Smooth muscle cell (in vitro differentiated cells): Measurements from ENCODE around the gene ITPR1. TPM values are rescaled to one million over a fixed set of nuclear protein-coding genes. Genes with fewer than 3 reads are reported as not detected.

Source experiments
- DNase-seq: peaks from one replicate; lab custom pipeline; 2025; ENCODE audit not compliant: unreplicated experiment; lab: John Stamatoyannopoulos, UW
- H2AFZ ChIP-seq: fragments of 200-600 bp; sonication (generic); 2 replicates; pipeline ENCODE4 v1.6.0; 2016; ENCODE audit warnings: antibody characterized with exemption, low read depth, mild to moderate bottlenecking
- H3F3A ChIP-seq: fragments of 200-600 bp; sonication (generic); 2 replicates; pipeline ENCODE4 v1.6.0; 2017; ENCODE audit warnings: antibody characterized with exemption, low read depth
- H3K27ac ChIP-seq: fragments of 200-600 bp; sonication (generic); 2 replicates; pipeline ENCODE4 v1.5.1; 2016; ENCODE audit warnings: low read depth, mild to moderate bottlenecking
- H3K27me3 ChIP-seq: fragments of 200-600 bp; sonication (generic); 2 replicates; pipeline ENCODE4 v1.6.1; 2016; ENCODE audit warnings: low read depth, mild to moderate bottlenecking
- H3K36me3 ChIP-seq: fragments of 200-600 bp; sonication (generic); 2 replicates; pipeline ENCODE4 v1.5.1; 2016; ENCODE audit warnings: low read depth
- H3K4me1 ChIP-seq: fragments of 200-600 bp; sonication (generic); 2 replicates; pipeline ENCODE4 v1.5.1; 2016; ENCODE audit warnings: low read depth
- H3K4me2 ChIP-seq: fragments of 200-600 bp; sonication (generic); 2 replicates; pipeline ENCODE4 v1.6.0; 2016; ENCODE audit warnings: mild to moderate bottlenecking
- H3K4me3 ChIP-seq: fragments of 200-600 bp; sonication (generic); 2 replicates; pipeline ENCODE4 v1.5.1; 2016; ENCODE audit warnings: mild to moderate bottlenecking
- H3K79me2 ChIP-seq: fragments of 200-600 bp; sonication (generic); 2 replicates; pipeline ENCODE4 v1.6.0; 2016; ENCODE audit warnings: low read depth, mild to moderate bottlenecking
- H3K9ac ChIP-seq: fragments of 200-600 bp; sonication (generic); 2 replicates; pipeline ENCODE4 v1.6.0; 2016; ENCODE audit warnings: low read depth
- H3K9me3 ChIP-seq: fragments of 200-600 bp; sonication (generic); replicated peaks from 2 replicates; pipeline ENCODE4 v1.5.1; 2016; ENCODE audit warnings: low read depth
- H4K20me1 ChIP-seq: fragments of 200-600 bp; sonication (generic); 2 replicates; pipeline ENCODE4 v1.6.0; 2016; ENCODE audit warnings: low read depth
- CTCF ChIP-seq: fragments of 200-600 bp; sonication (generic); IDR thresholded peaks from 2 replicates; pipeline ENCODE4 v1.5.1; 2017; ENCODE audit warnings: borderline replicate concordance, mild to moderate bottlenecking, antibody characterized with exemption; ENCODE audit not compliant: insufficient read depth, poor library complexity, severe bottlenecking
- WGBS: methylation state at CpG from one replicate; pipeline ENCODE4 v1.1.7; 2016; ENCODE audit warnings: low lambda C conversion rate; 5-methylcytosine and 5-hydroxymethylcytosine counted together
- polyA plus RNA-seq: library from polyadenylated mRNA; unstranded; fragments of >200 nt; fragmentation: Nextera tagmentation; extraction: Ambion mirVana; gene quantifications from 2 replicates; pipeline ENCODE4 v1.2.1, GENCODE V29; 2016
- total RNA-seq: library from RNA; depleted of rRNA; stranded (reverse); fragments of >200 nt; gene quantifications from 2 replicates; pipeline ENCODE4 v1.2.3, GENCODE V29; 2014

ITPR1 gene
- total and polyA plus RNA-seq, 2 experiments from 2014 or later, result 16.4 to 28.6 TPM

GRCh38 chr3:4634894-4635293 lies 141.7 kb downstream of the ITPR1 start:
- Histone ChIP-seq H4K20me1 (no peaks in the 10 kb centered on the region), H3K4me3 (no peak overlapping the region), H3K4me2 (no peak overlapping the region), H2AFZ (no peak overlapping the region), H3F3A (no peaks in the 10 kb centered on the region), H3K9me3 (no peaks in the 10 kb centered on the region), H3K36me3 (no peaks in the 10 kb centered on the region), H3K27me3 (no peaks in the 10 kb centered on the region), H3K27ac (no peak overlapping the region), H3K9ac (no peak overlapping the region), H3K4me1 (no peaks in the 10 kb centered on the region), H3K79me2 (no peaks in the 10 kb centered on the region)
- TF ChIP-seq CTCF, result no peak
- no peak for DNase-seq
- 90% methylated on average over 6 of the region's 6 CpGs for WGBS

GRCh38 chr3:4637265-4637664 lies 144.1 kb downstream of the ITPR1 start:
- Histone ChIP-seq H3K4me1 (no peaks in the 10 kb centered on the region), H3K4me3 (no peak overlapping the region), H3K4me2 (no peak overlapping the region), H3K9me3 (no peaks in the 10 kb centered on the region), H2AFZ (no peak overlapping the region), H3K36me3 (no peaks in the 10 kb centered on the region), H3F3A (no peaks in the 10 kb centered on the region), H3K79me2 (no peaks in the 10 kb centered on the region), H3K9ac (no peak overlapping the region), H3K27ac (no peak overlapping the region), H4K20me1 (no peaks in the 10 kb centered on the region), H3K27me3 (no peaks in the 10 kb centered on the region)
- no peak for TF ChIP-seq CTCF
- WGBS, result 74% methylated on average over 2 of the region's 2 CpGs
- no peak for DNase-seq

GRCh38 chr3:4641863-4642563 lies 148.9 kb downstream of the ITPR1 start:
- Histone ChIP-seq H3K36me3 (no peaks in the 10 kb centered on the region), H3K79me2 (no peaks in the 10 kb centered on the region), H3K4me1 (no peaks in the 10 kb centered on the region), H3K9me3 (no peaks in the 10 kb centered on the region), H3K4me2 (no peak overlapping the region), H4K20me1 (no peaks in the 10 kb centered on the region), H3K27me3 (no peaks in the 10 kb centered on the region), H3K27ac (peak overlapping the region; percentile 37), H3K4me3 (no peak overlapping the region), H3K9ac (no peak overlapping the region), H3F3A (no peaks in the 10 kb centered on the region), H2AFZ (peak overlapping the region; percentile 17)
- WGBS, result 93% methylated on average over 9 of the region's 9 CpGs
- no peak for TF ChIP-seq CTCF
- DNase-seq, result no peak

- Histone ChIP-seq H3K4me2 (no peak overlapping the region), H3K27ac (peak overlapping the region; percentile 37), H3K4me3 (no peak overlapping the region), H3K36me3 (no peaks in the 10 kb centered on the region), H3F3A (no peaks in the 10 kb centered on the region), H3K9me3 (no peaks in the 10 kb centered on the region), H3K9ac (no peak overlapping the region), H3K79me2 (no peaks in the 10 kb centered on the region), H3K27me3 (no peaks in the 10 kb centered on the region), H3K4me1 (no peaks in the 10 kb centered on the region), H4K20me1 (no peaks in the 10 kb centered on the region), H2AFZ (peak overlapping the region; percentile 17)
- no peak for DNase-seq
- 72% methylated on average over 8 of the region's 8 CpGs for WGBS
- no peak for TF ChIP-seq CTCF
These were observed 149.5 kb downstream of the ITPR1 start for GRCh38 chr3:4642611-4643010.
